H9 (cell line): Measurements from ENCODE around the gene GRIP1. TPM values are rescaled to one million over a fixed set of nuclear protein-coding genes. Genes with fewer than 3 reads are reported as not detected.

Source experiments
- DNase-seq: peaks from one replicate; pipeline ENCODE4 v3.0.0-alpha.2; 2017
- H2AFZ ChIP-seq: one replicate; pipeline ENCODE4 v1.6.1; 2013; ENCODE audit warnings: mild to moderate bottlenecking, low read length, control low read depth, moderate library complexity
- H2AK5ac ChIP-seq: 2 replicates; pipeline ENCODE4 v1.6.1; 2013; ENCODE audit warnings: low read length, control low read depth, mixed read lengths; ENCODE audit not compliant: insufficient read length
- H2BK120ac ChIP-seq: one replicate; pipeline ENCODE4 v1.6.1; 2013; ENCODE audit warnings: low read depth, mild to moderate bottlenecking, low read length, control low read depth, inconsistent platforms; ENCODE audit not compliant: poor library complexity, severe bottlenecking
- H2BK12ac ChIP-seq: 2 replicates; pipeline ENCODE4 v1.6.1; 2013; ENCODE audit warnings: low read length, control low read depth, mixed read lengths, low read depth; ENCODE audit not compliant: insufficient read length
- H2BK15ac ChIP-seq: 2 replicates; pipeline ENCODE4 v1.6.1; 2013; ENCODE audit warnings: low read depth, low read length, control low read depth
- H2BK20ac ChIP-seq: one replicate; pipeline ENCODE4 v1.6.1; 2013; ENCODE audit warnings: low read depth, mild to moderate bottlenecking, low read length, control low read depth, inconsistent platforms; ENCODE audit not compliant: poor library complexity, severe bottlenecking
- H2BK5ac ChIP-seq: 2 replicates; pipeline ENCODE4 v1.6.1; 2013; ENCODE audit warnings: low read length, control low read depth, mixed read lengths; ENCODE audit not compliant: insufficient read length
- H3K14ac ChIP-seq: 2 replicates; pipeline ENCODE4 v1.6.1; 2013; ENCODE audit warnings: low read length, control low read depth; ENCODE audit not compliant: insufficient read depth
- H3K18ac ChIP-seq: 2 replicates; pipeline ENCODE4 v1.6.1; 2013; ENCODE audit warnings: low read depth, mild to moderate bottlenecking, mixed read lengths, low read length, control low read depth; ENCODE audit not compliant: insufficient read length
- H3K23ac ChIP-seq: 2 replicates; pipeline ENCODE4 v1.6.1; 2013; ENCODE audit warnings: low read length, control low read depth, mixed read lengths, low read depth; ENCODE audit not compliant: insufficient read length
- H3K23me2 ChIP-seq: 2 replicates; pipeline ENCODE4 v1.6.1; 2013; ENCODE audit warnings: low read depth, mild to moderate bottlenecking, mixed read lengths, low read length, control low read depth; ENCODE audit not compliant: insufficient read length, poor library complexity, severe bottlenecking
- H3K27ac ChIP-seq: 2 replicates; pipeline ENCODE4 v1.5.1; 2013; ENCODE audit warnings: low read length, control low read depth, mixed read lengths, low read depth; ENCODE audit not compliant: insufficient read length
- H3K27me3 ChIP-seq: 2 replicates; pipeline ENCODE4 v1.6.1; 2013; ENCODE audit warnings: low read length, control low read depth, inconsistent platforms; ENCODE audit not compliant: insufficient read depth
- H3K4ac ChIP-seq: 2 replicates; pipeline ENCODE4 v1.6.1; 2013; ENCODE audit warnings: low read depth, mild to moderate bottlenecking, control low read depth, inconsistent platforms, low read length, moderate library complexity
- H3K4me1 ChIP-seq: 2 replicates; pipeline ENCODE4 v1.6.1; 2013; ENCODE audit warnings: low read length, control low read depth, inconsistent platforms; ENCODE audit not compliant: insufficient read depth
- H3K4me2 ChIP-seq: 2 replicates; pipeline ENCODE4 v1.6.1; 2013; ENCODE audit warnings: low read length, control low read depth, mixed read lengths; ENCODE audit not compliant: insufficient read length, insufficient read depth
- H3K56ac ChIP-seq: 2 replicates; pipeline ENCODE4 v1.6.1; 2013; ENCODE audit warnings: low read depth, mild to moderate bottlenecking, mixed read lengths, low read length, control low read depth; ENCODE audit not compliant: insufficient read length
- H3K79me1 ChIP-seq: 2 replicates; pipeline ENCODE4 v1.6.1; 2013; ENCODE audit warnings: low read depth, mild to moderate bottlenecking, moderate library complexity, low read length, control low read depth, inconsistent platforms; ENCODE audit not compliant: insufficient read depth, poor library complexity, severe bottlenecking
- H3K79me2 ChIP-seq: 2 replicates; pipeline ENCODE4 v1.6.1; 2013; ENCODE audit warnings: low read length, control low read depth, inconsistent platforms; ENCODE audit not compliant: insufficient read depth
- H3K9ac ChIP-seq: 2 replicates; pipeline ENCODE4 v1.6.1; 2013; ENCODE audit warnings: low read length, control low read depth, mixed read lengths; ENCODE audit not compliant: insufficient read length; ENCODE audit errors: extremely low read depth
- H3K9me3 ChIP-seq: one replicate; pipeline ENCODE4 v1.6.1; 2013; ENCODE audit warnings: low read depth, low read length, inconsistent platforms; ENCODE audit not compliant: control insufficient read depth
- H3T11ph ChIP-seq: one replicate; pipeline ENCODE4 v1.6.1; 2013; ENCODE audit warnings: mild to moderate bottlenecking, low read length, control low read depth, inconsistent platforms
- H4K20me1 ChIP-seq: one replicate; pipeline ENCODE4 v1.6.1; 2013; ENCODE audit not compliant: control insufficient read depth, insufficient read length, insufficient read depth
- H4K5ac ChIP-seq: 2 replicates; pipeline ENCODE4 v1.6.1; 2013; ENCODE audit warnings: low read depth, mild to moderate bottlenecking, mixed read lengths, low read length, control low read depth; ENCODE audit not compliant: insufficient read length
- H4K8ac ChIP-seq: replicated peaks from 2 replicates; pipeline ENCODE4 v1.6.1; 2013; ENCODE audit warnings: low read length, control low read depth, mixed read lengths, low read depth; ENCODE audit not compliant: insufficient read length
- H4K91ac ChIP-seq: 2 replicates; pipeline ENCODE4 v1.6.1; 2013; ENCODE audit warnings: low read depth, mild to moderate bottlenecking, moderate library complexity, mixed read lengths, low read length, control low read depth; ENCODE audit not compliant: insufficient read length
- H3K27ac Mint-ChIP-seq, 3 experiments: 2 replicates in 2 of 3; 3 replicates in 1 of 3; pipeline ENCODE4 v1.8.0; 2020 to 2021; ENCODE audit warnings: mixed read lengths in 3 of 3, mild to moderate bottlenecking in 1 of 3, moderate library complexity in 1 of 3
- H3K27me3 Mint-ChIP-seq: 2 replicates; pipeline ENCODE4 v1.8.0; 2021; ENCODE audit warnings: low read depth, mild to moderate bottlenecking, moderate library complexity, mixed read lengths
- H3K36me3 Mint-ChIP-seq, 3 experiments: 2 replicates in 2 of 3; 3 replicates in 1 of 3; pipeline ENCODE4 v1.8.0; 2020 to 2021; ENCODE audit warnings: low read depth in 3 of 3, mixed read lengths in 3 of 3; ENCODE audit not compliant: insufficient read depth in 1 of 3
- H3K4me1 Mint-ChIP-seq, 2 experiments: 2 replicates each; pipeline ENCODE4 v1.8.0; 2020; ENCODE audit warnings: mixed read lengths in 2 of 2
- H3K4me3 Mint-ChIP-seq, 2 experiments: 2 replicates in 1 of 2; 3 replicates in 1 of 2; pipeline ENCODE4 v1.8.0; 2020 to 2021; ENCODE audit warnings: mild to moderate bottlenecking in 2 of 2, mixed read lengths in 2 of 2, moderate library complexity in 1 of 2
- H3K9me3 Mint-ChIP-seq, 2 experiments: 2 replicates in 1 of 2; 3 replicates in 1 of 2; pipeline ENCODE4 v1.8.0; 2020; ENCODE audit warnings: mild to moderate bottlenecking in 2 of 2, mixed read lengths in 2 of 2, moderate library complexity in 1 of 2
- CTCF ChIP-seq: fragments of 200-600 bp; sonication (generic); conservative IDR thresholded peaks from 3 replicates; pipeline ENCODE4 v1.8.0; 2021; ENCODE audit warnings: antibody characterized with exemption, mild to moderate bottlenecking
- WGBS: extraction: QIAGEN DNeasy Blood & Tissue Kit; methylation state at CpG from one replicate; pipeline ENCODE4 v1.1.7; 2013; ENCODE audit warnings: missing lambda C conversion rate, low lambda C conversion rate, mixed read lengths; ENCODE audit not compliant: insufficient read length; ENCODE audit errors: extremely low coverage; 5-methylcytosine and 5-hydroxymethylcytosine counted together
- total RNA-seq: library from RNA; stranded (reverse); gene quantifications from 2 replicates; pipeline ENCODE4 v1.2.1, GENCODE V29; 2021

The GRIP1 gene
- total RNA-seq, 1 experiment from 2014 or later = 19.5 TPM

DNA sequence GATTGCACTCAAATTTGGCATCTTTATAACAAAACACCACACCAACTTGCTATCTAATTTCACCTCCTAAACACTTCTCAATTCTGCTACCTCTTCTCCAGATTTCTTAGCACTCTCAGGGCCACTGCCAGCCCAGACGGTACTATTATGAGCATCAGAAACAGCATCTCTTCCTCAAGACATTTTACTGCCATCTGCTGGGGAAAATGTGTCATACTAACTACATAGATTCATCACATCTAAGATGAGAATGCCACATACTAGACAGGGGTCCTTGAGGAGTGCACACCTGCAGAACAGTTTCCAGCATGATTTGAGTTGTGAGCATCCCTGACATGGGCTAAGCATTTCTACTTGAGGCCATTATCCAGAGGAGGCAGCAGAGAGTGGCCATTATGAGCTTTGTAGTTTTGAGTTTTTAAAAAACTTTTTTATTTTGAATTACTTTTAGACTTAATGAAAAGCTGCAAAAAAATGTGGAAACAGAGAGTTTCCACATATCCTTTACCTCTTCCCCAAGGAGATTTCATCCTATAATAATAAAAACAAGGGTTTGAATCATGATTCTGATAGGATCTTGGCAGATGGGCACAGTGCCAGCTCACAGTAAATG, 15.1 kb upstream of the GRIP1 start:
- Histone ChIP-seq H2BK5ac (no peak overlapping the region), H3K4ac (no peak overlapping the region), H3K56ac (no peak overlapping the region), H3K9ac (no peak overlapping the region), H4K5ac (no peak overlapping the region), H3K14ac (no peak overlapping the region), H3K79me1 (no peaks in the 10 kb centered on the region), H3K23ac (no peak overlapping the region), H2BK15ac (no peak overlapping the region), H3K27ac (no peak overlapping the region), H3K18ac (no peak overlapping the region), H3K4me2 (no peak overlapping the region), H2AFZ (no peak overlapping the region), H3K9me3 (no peaks in the 10 kb centered on the region), H3T11ph (no peak overlapping the region), H2BK12ac (no peak overlapping the region), H3K4me1 (no peaks in the 10 kb centered on the region; the same call in 1 of the 2 replicates), H4K91ac (no peak overlapping the region), H3K27me3 (no peaks in the 10 kb centered on the region), H2AK5ac (no peak overlapping the region), H4K20me1 (no peaks in the 10 kb centered on the region), H4K8ac (no peak overlapping the region), H2BK120ac (no peak overlapping the region), H3K23me2 (no peaks in the 10 kb centered on the region), H2BK20ac (no peak overlapping the region), H3K79me2 (no peaks in the 10 kb centered on the region)
- TF ChIP-seq CTCF = peak; percentile 71
- no peaks in the 10 kb centered on the region; a peak in 1 of 7 replicates for H3K36me3 Mint-ChIP-seq
- no peak for DNase-seq
- no peaks in the 10 kb centered on the region for H3K9me3 Mint-ChIP-seq
- no peaks in the 10 kb centered on the region for H3K27me3 Mint-ChIP-seq
- peaks cover 7 to 14% of the 10 kb centered on the region in 2 experiments for H3K4me1 Mint-ChIP-seq
- no peak overlapping the region for H3K4me3 Mint-ChIP-seq
- no peak overlapping the region; a peak in 1 of 7 replicates for H3K27ac Mint-ChIP-seq
- no CpG with 5 or more reads among the region's 1 CpG for WGBS
